HG03457 (cell line): ENCODE results near the gene RAB15.

Experiments
- ATAC-seq: cut with Tn5 transposase; IDR thresholded peaks from one replicate; pipeline ENCODE4 v1.9.1; 2021; ENCODE audit warnings: moderate number of reproducible peaks; ENCODE audit not compliant: unreplicated experiment

RAB15 gene

DNA sequence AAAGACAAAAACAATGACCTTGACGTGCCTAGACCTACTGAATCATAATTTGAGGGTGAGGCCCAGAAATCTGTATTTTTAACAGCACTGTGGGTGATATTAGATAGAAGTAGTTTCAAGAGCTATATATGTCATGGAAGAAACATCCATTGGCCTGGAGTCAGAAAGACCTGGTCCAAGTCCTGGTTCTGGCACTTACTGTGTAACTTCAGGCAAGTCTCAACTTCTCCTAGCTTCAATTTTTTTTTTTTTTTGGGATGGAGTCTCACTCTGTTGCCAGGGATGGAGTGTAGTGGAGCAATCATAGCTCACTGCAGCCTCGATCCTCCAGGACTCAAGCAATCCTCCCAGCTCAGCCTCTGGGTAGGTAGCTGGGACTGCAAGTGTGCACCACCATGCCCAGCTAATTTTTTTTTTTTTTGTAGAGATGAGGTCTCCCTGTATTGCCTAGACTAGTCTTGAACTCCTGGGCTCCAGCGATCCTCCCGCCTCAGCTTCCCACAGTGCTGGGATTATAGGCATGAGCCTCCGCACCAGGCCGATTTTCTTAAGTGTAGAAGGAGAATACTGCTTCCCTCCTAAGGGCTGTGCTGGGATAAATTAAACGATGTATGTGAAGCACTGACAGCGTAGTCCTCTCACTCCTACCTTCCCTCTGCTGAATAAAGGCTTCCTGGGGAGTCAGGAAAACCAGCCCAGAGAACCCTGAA lies 15.3 kb downstream of the RAB15 start:
- no peak for ATAC-seq

DNA sequence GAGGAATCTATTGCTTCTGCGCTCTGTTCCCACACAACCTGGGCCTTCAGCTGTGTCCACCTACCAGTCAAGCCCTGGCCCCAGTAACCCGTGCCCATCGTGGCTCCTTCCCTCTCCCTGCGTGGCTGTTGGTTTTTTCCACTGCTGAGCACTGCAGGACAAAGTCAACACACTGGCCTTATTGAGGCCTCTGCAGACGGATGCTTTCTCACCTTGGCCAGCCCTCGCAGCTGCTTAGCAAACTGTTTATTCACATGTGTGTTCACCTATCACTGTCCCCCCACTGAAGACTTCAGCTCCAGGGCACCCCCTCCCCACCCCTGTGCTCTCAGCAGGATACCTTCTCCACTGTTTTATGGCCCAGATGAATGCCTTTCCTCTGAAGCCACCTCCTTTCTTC lies 16.8 kb downstream of the RAB15 start:
- ATAC-seq: no peak

DNA sequence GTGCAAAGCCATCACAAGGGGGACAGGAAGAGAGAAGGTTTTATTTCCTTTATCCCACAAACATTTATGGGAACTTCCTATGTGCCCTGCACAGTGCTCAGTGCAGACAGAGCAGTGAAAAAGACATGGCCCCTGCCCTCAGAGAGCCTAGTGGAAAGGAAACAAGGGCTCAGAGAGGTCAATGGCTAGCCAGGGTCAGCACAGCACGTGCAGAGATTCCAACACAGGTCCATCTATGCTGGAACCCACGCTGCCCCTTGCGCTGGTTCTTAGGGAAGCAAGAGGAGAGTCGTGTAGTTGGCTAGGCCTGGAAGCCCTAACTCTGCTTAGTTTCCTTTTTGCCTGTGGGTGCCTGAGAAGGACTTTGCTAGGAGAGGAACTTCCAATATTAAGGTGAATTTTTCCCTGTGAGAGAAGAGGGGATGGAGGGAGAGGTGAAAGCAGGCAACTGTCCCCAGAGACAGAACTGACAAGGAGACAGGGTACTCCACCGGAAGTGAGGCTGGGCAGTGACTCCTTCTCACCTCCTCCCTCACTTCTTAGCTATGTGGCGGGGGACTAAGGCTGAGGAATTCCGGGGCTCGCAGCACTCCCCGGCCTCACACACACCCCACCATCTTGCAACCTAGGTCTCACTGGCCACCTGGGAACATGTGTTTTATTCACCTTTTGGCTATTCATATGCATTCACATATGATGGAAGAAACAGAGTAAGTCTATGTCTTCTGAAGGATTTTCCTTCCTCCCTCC lies 17.5 kb downstream of the RAB15 start:
- ATAC-seq: no peak

DNA sequence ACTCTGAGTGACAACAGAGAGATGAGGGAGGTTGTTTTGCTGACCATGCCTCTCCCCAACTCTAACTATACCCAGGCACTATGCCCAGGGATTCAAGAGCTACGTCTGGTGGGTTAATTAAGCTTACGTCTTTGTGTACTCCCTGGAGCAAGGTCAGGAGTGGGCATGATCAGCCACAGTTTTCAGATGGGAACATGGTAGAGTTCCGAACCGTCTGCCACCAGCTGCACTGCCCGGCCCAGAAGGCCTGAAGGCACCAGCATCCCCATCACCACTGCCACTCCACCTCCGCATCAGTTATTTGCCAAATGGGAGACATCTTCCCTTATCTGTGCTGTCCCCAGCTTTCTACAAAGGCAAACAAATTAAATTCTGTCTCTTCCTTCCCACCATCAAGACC lies 18.5 kb downstream of the RAB15 start:
- ATAC-seq: no peak

DNA sequence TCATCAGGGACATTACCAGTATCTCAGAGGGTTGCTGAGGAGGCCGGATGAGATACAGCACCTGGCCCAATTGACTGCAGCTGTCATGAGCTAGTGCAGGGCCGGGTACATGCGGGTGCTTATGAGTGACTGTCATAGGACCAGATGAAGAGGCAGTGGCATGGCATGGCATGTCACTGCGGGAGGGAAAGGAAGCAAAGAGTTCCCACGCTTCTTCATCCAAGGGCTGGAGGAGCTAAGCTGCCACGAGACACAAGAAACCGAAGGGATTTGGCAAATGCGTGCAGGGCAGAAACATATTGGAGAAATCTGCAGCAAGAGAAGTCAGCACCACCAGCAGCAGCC lies 18.9 kb downstream of the RAB15 start:
- ATAC-seq: no peak

DNA sequence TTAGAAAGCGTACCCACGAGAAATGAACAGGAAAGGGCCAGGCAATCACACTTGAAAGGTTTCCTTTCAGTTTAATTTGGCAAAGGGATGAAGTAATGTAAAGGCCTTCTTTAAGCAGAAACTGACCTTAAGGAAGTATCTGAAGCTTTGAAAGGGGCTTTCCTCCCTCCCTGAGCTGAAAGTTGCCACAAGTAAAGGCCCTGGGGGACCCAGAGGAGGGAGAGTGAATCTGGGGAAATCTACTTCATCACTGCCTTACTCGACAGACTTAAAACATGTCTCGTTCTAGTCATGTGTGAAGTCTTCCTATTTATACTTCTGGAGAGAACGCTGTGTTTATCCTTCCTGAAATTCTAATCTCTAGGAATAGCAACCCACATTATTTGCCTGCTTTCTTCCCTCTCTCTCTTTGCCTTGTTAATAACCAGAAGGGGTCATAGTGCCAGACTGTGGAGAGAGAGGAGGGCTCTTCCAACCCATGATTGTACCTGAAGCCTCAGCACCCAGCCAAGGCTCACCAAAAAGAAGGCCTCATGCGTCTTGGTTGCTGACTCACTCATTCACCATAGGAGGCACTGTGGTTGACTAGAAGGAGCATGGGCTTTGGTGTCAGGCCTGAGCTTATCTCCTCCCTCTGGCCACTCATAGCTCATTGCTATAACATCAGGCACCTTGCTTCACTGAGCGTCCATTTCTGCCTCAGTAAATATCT lies 19.4 kb downstream of the RAB15 start:
- no peak for ATAC-seq

DNA sequence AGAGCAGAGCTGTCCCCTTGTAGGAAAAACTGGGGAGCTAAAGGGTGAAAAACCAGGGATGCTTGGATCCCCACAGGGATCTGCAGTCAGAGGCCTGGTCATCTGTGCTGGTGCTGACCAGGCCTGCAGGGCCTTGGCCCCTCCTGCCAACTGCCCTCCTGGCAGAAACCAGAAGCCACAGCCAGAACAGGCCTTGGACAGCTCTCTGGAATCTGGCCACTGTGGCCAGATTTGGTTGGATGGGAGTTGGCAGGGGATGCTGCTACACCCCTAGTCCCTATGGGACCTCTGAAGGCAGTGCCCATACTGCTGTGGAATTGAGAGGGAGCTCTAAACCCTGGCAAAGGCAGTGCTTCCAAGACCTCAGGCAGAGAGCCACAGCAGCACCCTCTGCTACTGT lies 20.4 kb downstream of the RAB15 start:
- ATAC-seq: no peak

DNA sequence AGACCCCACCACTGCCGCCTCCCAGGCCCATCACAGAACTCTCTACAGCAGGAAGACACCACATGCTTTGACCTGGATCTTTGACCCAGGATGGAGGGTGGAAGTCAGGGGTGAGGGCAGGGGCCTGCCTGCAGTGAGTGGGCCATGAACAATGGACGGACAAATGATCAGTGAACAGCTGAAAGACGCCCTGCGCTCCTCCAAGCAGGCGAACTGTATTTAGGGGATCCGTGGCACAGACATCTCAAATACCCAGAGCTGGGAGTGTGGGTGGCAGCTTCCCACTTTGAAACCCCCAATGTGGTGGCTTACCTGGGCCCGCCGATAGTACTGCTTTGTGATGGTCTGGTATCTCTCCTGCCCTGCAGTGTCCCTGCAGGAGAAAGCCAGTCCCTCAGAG lies 20.8 kb downstream of the RAB15 start:
- ATAC-seq: no peak

DNA sequence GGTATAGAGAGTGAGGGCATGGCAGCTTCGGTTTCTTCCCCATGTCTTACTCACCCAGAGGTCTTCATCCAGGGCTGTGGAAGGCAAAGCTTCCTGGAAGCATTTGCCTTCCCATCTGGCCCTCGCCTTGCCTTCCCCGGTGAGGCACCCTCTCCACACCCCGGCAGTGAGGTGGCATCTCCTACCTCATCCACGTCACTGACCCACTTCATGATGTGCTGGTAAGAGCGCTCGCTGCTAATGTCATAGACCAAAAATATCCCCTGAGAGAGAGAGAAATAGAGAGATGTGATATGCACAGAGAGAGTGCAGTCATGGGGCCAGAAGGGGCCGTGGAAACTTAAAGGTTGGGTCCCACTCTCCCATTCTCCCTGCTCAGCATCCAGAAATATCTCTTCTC lies 21.2 kb downstream of the RAB15 start:
- no peak for ATAC-seq

DNA sequence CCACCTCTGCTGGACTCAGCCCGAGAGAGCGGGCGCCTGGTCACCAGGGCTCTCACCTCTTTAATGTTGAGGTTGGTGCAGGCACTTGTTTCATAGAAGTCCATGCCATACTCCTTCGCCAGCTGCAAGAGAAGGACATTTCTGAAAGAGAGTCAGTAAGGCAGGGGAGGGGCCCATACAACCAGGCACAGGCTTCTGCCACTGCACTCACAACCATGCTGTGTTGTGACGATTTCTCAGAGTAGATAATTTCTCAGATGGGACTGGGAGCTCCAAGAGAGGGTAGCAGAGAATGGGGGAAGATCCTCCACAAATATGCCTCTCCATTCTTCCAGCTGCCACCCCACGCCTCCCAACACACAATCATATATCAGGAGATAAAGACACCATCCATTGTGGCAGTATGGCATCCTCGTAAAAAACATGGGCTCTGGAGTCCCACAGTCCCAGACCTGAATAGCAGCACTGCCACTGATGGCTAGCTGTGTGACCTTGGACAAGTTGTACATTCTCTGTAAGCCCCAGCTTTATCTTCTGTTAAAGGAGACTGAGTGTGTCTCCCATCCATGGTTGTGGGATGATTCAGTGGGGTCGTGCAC lies 23.4 kb downstream of the RAB15 start:
- ATAC-seq: no peak

DNA sequence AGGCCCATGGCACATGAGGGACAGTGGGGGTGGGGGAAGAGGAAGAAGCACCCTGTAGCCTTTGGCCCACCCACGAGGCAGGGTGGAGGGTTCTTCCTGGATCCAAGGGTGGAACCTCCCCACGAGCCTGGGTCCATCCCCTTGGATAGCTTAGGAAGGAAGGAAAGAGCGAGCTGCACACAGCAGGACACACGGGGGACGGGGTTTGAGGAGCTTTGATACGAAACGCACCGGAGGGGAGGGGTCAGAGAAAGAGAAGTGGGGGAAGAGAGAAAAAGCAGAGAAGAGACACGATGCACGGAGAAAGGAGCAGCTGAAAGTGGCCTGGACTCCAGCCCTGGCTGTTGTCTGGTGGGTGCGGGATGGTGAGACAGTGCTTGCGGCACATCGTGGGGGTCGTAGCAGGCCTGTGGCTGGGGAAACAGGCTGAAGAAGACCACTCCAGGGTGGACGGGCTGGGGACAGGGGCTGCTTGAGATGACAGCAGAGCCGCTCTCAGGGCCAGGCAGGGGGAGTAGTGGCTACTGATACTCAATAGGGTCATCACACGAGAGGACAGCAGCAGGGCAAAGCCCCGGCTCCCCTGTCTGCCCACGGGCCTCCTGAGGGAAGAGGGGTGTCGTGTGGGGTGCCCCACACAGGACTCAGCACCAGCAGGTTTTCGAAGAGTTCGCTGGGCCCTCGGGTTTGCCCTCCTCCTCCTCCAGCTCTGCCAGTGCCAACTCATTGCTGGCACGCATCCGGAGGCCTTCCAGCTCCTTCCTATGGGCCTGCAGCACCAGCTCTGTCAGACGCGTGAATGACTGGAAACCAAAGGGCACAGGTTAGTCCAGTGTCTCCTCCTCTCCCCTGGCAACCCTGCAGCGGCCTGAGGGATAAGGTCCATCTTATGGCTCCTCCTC lies 24.2 kb downstream of the RAB15 start:
- ATAC-seq: no peak

DNA sequence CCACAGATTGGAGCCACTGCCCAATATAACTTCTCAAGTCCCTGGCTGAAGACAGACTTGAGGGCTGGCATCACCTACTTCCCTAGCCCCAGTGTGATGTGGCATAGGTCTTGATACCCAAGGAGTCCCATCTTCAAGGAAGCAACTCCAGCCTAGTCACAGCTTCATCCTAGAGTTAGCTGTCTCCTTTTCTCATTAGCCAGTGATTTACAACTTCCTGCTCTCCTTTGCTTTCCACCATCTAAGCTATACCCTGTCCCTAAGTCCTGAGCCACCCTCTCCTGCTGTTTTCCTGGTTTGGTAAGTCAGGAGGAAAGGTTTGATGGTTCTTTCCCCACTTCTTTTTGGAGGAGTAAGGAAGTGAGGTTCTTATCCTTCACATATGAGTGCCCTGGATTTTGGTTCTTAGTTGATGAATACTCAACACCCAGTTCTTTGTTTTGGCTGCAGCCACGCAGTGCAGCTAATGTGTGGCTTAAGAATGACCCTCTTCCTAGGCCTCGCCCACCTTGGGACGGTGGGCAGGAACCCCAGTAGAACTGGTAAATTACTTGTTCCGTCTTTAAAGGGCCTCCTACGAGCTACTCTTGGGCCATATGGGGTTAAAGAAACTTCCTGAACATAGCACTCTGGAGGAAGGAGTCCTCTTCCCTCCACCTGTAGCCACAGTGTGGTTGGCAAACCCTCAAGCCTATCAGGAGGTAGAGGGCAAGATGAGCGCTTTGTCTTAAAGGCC lies 25.7 kb downstream of the RAB15 start:
- no peak for ATAC-seq

DNA sequence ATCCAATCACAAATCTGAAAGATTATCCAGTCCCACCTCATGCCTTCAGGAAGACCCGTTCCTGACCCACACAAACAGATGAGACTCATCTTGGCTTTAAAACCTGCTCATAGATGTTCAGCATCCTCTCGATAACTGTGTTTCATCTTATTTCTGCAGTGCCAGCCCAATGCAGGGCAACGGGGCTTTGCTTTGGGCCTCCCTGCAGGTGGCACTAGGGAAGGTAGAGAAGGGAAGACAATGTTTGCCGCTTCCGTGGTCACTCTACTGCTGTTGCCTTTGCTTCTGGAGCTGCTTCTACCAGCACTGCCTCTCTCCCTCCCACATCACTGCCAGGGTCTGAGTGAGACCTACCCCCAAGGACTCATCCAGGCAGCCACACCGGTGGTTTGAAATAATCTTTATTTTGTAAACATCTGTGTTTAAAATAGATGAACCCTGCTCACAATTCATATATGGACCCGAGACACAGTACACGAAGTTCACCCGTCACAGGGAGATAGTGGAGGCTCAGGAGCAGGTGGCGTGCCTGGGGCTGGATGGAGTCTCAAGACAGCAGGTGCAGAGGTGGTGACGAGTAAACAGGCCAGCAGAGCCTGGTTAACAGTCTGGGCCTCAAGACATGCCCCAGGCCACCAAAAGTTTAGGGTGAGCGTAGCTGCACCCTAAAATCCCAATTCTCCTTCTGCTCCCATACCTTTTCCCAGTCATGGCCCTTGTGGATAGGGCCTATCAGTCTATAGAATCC lies 26.5 kb downstream of the RAB15 start:
- no peak for ATAC-seq

DNA sequence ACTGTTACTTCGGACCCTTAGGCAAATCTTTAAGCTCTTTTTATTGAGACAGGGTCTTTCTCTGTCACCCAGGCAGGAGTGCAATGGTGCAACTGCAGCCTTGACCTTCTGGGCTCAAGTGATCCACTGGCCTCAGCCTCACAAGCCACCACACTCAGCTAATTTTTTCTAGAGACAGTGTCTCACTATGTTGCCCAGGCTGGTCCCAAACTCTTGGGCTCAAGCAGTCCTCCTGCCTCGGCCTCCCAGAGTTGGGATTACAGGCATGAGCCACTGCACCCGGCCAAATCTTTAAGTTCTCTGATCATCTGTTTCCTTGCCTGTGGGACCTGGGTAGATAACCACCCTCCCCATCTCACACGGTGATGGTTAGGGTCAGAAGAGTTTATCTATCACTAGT lies 27.3 kb downstream of the RAB15 start:
- ATAC-seq: no peak

DNA sequence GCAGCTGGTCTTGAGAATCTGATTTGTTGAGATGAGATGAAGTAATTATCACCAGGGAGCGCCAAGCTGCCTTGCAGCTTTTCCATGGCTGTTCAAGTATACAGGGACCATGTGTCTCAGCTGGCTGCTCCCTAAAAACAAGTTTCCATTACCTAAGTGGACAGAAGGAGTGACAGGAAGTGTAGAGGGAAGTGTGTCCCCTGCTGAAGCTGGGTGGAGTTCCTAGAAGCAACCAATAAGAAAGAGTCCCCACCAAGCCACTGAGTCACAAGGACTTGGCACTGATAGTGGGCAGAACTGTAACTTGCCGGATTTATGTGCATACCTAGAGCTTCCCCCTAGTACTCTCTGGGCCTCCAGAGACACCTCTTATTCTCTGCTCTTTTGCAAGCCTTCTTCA lies 28.1 kb downstream of the RAB15 start:
- no peak for ATAC-seq

DNA sequence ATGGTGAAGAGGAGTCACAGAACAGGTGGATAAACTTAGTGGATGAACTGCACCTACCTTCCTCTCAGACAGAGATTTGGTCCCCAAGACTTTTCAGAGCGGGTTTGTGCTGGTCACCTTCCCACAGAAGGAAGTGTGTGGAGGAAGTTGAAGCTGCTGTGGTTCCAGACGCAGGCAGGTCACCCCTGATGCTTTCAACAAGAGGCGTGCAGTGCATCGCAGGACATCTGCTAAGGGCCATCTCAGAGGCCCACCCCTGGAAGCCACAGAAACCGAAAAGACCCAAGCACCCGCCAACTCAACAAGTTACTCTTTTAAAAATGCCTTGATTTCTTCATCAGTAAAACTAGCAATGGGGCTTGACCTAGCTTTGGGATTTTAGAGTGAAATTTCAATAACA lies 28.6 kb downstream of the RAB15 start:
- no peak for ATAC-seq

DNA sequence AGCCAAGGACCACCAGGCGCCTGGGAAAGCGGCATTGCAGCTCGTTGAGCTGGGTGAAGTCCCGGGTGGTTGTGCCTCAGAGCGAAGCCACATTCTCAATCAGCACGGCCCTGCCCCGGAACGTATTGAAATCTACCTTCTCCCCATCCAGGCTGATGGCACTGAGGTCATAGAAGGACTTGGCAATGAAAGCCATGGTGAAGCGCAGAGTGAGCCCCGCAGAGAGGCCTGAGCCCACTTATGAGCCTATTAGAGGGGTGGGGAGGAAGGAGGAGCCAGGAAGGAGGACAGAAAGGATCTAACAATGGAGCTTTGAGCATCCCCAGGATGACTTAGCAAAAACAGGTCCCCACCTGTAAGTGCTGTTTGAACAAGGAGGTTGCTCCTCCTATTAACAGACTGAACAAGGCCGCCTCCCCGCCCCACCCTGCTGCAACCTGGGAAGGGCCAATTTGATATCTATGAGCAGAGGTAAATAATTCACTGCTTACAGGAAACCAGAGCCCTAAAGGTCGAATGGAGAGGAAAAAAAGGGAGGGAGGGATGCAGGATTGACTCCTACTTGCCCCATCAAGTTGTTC lies 29.5 kb downstream of the RAB15 start, which contains the start of gene GPX2:
TSS of gene GPX2 (minus strand) at position 215 of the 581 bp plus-strand sequence. CDS start at position 196, 19 bp downstream.
- ATAC-seq: no peak

DNA sequence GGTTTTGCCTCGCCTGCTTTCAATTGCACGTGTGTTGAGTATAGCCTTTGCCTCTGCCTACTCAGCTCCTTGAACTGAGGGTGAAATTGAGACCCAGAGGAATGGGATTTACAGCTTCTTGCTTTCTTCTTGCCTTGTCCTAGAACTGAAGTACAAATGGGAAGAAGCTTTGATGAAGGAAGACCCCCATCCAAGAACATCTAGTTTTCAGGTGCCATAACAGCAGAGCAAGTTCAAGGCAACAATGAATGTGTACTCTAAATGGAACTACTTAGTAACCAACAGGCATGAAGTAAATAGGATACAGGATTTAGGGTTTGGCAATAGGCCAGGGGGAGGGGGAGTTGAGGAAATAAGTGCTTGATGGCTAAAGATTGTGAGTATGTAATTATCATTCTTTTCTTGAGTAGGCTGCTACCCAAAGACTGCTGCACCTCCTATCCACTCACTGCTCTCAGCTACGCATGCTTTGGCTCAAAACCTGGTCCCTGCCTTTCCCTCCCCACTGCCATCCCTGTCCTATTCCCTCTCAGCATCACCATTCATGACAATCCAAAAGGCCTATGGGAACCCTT lies 31.7 kb downstream of the RAB15 start:
- ATAC-seq: no peak

DNA sequence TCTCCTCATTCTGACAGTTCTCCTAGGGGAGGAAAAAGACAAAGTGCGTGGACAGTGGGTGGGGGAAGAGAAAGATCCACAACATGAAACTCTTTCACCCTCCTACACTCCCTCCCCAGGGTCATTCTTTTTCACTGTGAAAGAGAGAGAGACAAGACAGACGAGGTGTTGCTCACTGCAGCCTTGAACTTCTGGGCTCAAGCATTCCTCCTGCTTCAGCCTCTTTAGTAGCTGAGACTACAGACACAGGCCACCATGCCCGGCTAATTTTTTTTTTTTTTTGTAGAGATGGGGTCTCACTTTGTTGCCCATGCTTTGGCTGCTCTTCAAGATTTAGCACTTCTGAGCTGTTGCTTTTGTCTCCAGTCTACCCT lies 32.3 kb downstream of the RAB15 start:
- no peak for ATAC-seq
